ENCODE data around the gene HERC2. TPM values are rescaled to one million over a fixed set of nuclear protein-coding genes. Genes with fewer than 3 reads are reported as not detected.
"Not testable (repeated sequence)": the region's sequence is repeated elsewhere in the genome, so short reads cannot be mapped to it uniquely, and the experiment has no call there.

Gene HERC2
- total RNA-seq, 1 donor from 2014 or later, result 42.7 TPM

GRCh38 chr15:28167042-28167441 lies 154.9 kb downstream of the HERC2 start:
- TF ChIP-seq CTCF (IDR thresholded peaks at IDR 0.05), result no peak
- Histone ChIP-seq H3K36me3 (peaks cover 38 to 55% of the 10 kb centered on the region in 2 donors), H3K27me3 (no peaks in the 10 kb centered on the region), H3K27ac (no peak overlapping the region), H3K4me1 (no peaks in the 10 kb centered on the region), H3K9me3 (no peaks in the 10 kb centered on the region), H3K4me3 (no peak overlapping the region)
- no peak for DNase-seq (ENCODE audit: low spot score in 2 of 2)
- intact Hi-C loops (cut with DNase I), result no loop called here

DNA sequence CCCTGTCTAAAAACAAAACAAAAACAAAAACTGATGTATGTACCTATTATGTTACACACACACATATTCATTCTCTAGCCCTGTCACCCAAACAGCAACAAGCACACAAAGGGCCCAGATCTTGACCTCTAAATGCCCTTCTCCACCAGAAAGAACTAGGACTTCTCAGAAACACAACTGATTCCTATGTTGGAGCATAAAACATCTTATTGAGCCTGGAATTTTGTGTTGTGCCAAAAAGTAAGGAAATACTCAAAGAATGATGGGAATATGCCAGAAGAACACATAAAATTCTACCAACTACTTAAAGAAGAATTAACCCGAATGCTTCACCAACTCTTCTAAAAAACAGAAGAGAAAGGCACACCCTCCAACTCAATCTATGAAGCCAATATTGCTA lies 156.2 kb downstream of the HERC2 start:
- DNase-seq (ENCODE audit: low spot score in 2 of 2), result no peak
- Histone ChIP-seq H3K27me3 (no peaks in the 10 kb centered on the region), H3K4me3 (no peak overlapping the region), H3K27ac (peak overlapping the region in 1 of 2 donors; percentile 5), H3K36me3 (peaks cover 48 to 66% of the 10 kb centered on the region in 2 donors), H3K9me3 (no peaks in the 10 kb centered on the region), H3K4me1 (no peaks in the 10 kb centered on the region)
- intact Hi-C loops (cut with DNase I), result no loop called here
- TF ChIP-seq CTCF (IDR thresholded peaks at IDR 0.05), result no peak

- Histone ChIP-seq H3K9me3 (no peaks in the 10 kb centered on the region), H3K27ac (no peak overlapping the region), H3K4me1 (no peaks in the 10 kb centered on the region), H3K36me3 (peaks cover 57 to 75% of the 10 kb centered on the region in 2 donors), H3K4me3 (no peak overlapping the region), H3K27me3 (no peaks in the 10 kb centered on the region)
- DNase-seq (ENCODE audit: low spot score in 2 of 2), result no peak
- intact Hi-C loops (cut with DNase I), result no loop called here
- no peak for TF ChIP-seq CTCF (IDR thresholded peaks at IDR 0.05)
These were observed 157.1 kb downstream of the HERC2 start for GRCh38 chr15:28164876-28165275.

DNA sequence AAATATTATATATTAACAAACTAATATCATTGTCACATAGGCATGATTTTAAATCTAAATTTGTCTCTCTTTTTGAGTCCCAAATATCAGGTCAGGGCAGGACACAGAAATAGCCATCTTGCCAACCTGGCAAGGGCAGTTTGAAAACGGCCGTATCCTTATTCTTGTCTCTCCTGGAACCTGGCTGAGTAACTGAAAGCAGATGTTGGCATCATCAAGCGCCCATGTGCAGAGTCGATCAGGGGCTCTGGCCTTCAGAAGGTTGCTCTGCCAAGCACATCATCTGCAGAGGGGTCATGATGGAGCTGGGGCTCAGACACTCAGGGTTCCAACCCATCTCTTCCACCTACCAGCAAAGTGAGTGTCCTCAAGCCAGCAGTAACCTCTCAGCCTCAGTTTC lies 167.7 kb downstream of the HERC2 start:
- peaks cover 0 to 6% of the 10 kb centered on the region in 2 donors for H3K9me3 ChIP-seq
- H3K4me1 ChIP-seq, result no peaks in the 10 kb centered on the region
- intact Hi-C loops (cut with DNase I), result no loop called here
- H3K27me3 ChIP-seq, result no peaks in the 10 kb centered on the region
- TF ChIP-seq CTCF (IDR thresholded peaks at IDR 0.05), result no peak
- no peak for DNase-seq (ENCODE audit: low spot score in 2 of 2)
- peaks cover 0 to 4% of the 10 kb centered on the region in 2 donors for H3K36me3 ChIP-seq
- H3K27ac ChIP-seq, result no peak overlapping the region
- no peak overlapping the region for H3K4me3 ChIP-seq

GRCh38 chr15:28153492-28154119 lies 168.4 kb downstream of the HERC2 start:
- Histone ChIP-seq H3K27ac (no peak overlapping the region), H3K4me1 (no peaks in the 10 kb centered on the region), H3K36me3 (peaks cover 0 to 4% of the 10 kb centered on the region in 2 donors), H3K27me3 (no peaks in the 10 kb centered on the region), H3K9me3 (peaks cover 0 to 6% of the 10 kb centered on the region in 2 donors), H3K4me3 (no peak overlapping the region)
- intact Hi-C loops (cut with DNase I), result no loop called here
- no peak for TF ChIP-seq CTCF (IDR thresholded peaks at IDR 0.05)
- DNase-seq (ENCODE audit: low spot score in 2 of 2), result no peak

- H3K27ac ChIP-seq; H3K4me1 ChIP-seq; H3K27me3 ChIP-seq; DNase-seq (ENCODE audit: low spot score in 2 of 2); H3K36me3 ChIP-seq; H3K9me3 ChIP-seq; H3K4me3 ChIP-seq; intact Hi-C loops (cut with DNase I): not testable (repeated sequence)
These were observed 169.4 kb downstream of the HERC2 start for GRCh38 chr15:28152538-28152923.

DNA sequence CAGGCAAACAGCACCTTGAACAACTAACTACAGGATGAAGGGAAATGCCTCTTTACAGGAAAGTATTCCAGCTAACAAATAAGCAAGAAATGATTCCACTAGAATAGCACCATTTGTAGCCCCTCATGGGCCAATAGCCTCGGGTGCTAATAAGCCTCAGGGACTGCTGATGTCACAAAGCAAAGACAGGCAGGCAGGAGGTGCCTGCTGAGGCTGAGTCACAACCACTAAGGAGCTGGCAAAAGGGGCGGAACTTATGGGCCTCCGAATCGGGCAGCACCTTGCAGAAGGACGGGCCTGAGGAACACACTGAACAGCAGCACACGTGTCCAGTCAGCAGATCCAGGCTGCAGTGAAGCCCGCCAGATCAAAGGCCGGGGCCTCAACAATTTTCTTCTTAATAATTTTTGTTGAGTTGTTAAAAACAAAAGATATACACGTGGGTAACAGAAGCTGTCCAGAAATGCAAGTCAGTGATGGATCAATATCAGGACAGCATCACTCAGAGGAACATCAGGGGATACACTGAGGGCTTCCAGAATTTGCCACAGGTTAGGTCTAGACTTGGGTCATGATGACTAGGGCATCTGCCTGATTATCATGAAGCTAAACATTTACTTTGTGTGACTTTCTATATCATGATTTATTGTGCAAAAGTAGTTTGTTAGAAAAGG lies 170.0 kb downstream of the HERC2 start:
- H3K9me3 ChIP-seq; H3K4me1 ChIP-seq; DNase-seq (ENCODE audit: low spot score in 2 of 2); H3K36me3 ChIP-seq; H3K27me3 ChIP-seq; H3K4me3 ChIP-seq; intact Hi-C loops (cut with DNase I); H3K27ac ChIP-seq: not testable (repeated sequence)
